Measurements from ENCODE around the gene EHD2.
A peak's percentile ranks its signal among the peaks of the same experiment; 100 is the strongest.

EHD2 gene

DNA sequence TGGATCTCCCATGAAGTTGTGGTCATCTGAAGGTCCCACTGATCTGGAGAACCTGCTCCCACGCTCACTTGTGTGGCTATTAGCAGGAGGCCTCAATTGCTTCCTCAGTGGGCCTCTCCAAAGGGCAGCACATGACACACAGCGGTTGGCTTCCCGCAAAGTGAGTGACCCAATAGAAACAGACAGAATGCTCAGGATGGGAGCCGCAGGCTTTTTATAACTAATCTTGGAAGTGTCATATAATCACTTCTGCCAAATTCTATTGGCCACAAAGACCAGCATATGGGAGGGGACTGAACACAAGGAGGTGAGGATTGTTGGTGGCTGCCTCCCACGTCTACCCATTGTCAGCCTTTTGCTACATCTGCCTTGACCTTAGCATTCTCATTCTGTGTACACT is 22.1 kb upstream of the EHD2 start:
- no peak for DNase-seq

DNA sequence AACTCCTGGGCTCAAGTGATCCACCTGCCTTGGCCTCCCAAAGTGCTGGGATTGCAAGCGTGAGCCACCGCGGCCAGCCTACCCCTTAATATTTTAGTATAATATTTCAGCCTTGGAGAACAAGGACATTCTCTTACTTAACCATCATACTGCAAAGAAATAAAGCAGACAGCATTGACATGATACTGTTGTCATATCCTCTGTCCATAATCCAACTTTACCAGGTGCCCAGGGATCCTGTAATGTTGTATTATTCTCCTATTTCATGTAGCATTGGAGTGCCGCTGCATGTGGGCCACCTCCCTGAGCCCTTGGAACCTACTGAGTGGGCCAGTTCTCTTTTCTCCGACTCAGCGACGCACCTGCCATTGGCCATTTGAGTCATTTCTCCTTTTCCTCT is 21.4 kb upstream of the EHD2 start:
- no peak for DNase-seq

GRCh38 chr19:47693489-47693888 is 19.7 kb upstream of the EHD2 start:
- no peak for DNase-seq

DNA sequence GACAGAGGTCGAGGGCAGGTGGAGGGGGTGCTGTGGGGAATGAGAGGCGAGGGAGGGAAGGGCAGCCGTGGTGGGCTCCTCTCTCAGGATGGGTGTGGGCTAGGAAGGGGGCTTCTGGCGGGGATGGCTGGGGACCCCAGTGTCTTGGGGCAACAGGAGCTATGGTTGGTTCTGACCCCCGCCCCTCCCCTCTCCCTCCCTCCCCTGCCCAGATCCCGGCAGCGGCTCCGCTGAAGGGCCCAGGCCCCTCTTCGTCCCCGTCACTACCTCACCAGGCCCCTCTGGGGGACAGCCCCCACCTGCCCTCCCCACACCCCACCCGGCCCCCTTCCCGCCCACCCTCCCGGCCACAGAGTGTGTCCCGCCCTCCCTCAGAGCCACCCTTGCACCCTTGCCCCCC is 19.3 kb upstream of the EHD2 start:
- DNase-seq, result no peak

GRCh38 chr19:47694466-47695273 is 18.6 kb upstream of the EHD2 start:
- no peak for DNase-seq

- DNase-seq, result no peak
These were observed 17.5 kb upstream of the EHD2 start for GRCh38 chr19:47695533-47696262.

- no peak for DNase-seq
These were observed 16.6 kb upstream of the EHD2 start for GRCh38 chr19:47696635-47697034.

DNA sequence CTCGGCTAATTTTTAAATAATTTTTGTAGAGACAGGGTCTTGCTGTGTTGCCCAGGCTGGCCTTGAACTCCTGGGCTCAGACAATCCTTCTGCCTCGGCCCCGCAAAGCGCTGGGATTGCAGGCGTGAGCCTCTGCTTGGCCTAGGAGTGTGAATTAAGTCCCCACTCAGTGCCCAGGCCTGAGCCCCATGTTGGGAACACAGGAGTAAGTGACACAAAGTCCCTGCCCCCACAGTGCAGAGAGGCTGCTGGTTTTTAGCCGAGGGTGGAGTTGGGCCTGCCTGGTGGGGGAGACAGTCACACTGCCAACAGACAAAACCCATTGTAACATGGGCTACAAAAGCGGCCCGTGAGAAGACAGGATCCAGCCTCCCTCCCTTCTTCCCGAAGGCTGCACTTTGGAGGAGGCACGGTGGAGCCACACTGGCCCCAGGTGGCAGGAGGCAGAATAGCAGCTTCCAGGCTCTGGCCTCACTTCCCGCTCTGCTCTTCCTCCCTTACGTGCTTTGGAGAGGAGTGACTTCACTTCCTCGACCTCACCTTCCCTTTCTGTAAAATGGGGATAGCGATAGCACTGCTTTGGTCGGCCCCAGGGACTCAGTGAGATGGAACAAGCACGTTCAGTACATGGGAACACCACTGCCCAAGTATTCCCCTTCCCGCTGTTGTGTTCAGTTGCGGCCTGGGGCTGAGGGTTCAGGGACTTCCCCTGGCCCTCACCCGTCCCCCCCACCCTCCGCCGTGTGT is 15.2 kb upstream of the EHD2 start:
- DNase-seq, result peak; percentile 83 to 89 (median 87)

GRCh38 chr19:47698631-47699359 is 14.4 kb upstream of the EHD2 start:
- DNase-seq, result no peak

GRCh38 chr19:47699360-47699917 is 13.8 kb upstream of the EHD2 start:
- DNase-seq, result peak; percentile 53 to 77 (median 58)

DNA sequence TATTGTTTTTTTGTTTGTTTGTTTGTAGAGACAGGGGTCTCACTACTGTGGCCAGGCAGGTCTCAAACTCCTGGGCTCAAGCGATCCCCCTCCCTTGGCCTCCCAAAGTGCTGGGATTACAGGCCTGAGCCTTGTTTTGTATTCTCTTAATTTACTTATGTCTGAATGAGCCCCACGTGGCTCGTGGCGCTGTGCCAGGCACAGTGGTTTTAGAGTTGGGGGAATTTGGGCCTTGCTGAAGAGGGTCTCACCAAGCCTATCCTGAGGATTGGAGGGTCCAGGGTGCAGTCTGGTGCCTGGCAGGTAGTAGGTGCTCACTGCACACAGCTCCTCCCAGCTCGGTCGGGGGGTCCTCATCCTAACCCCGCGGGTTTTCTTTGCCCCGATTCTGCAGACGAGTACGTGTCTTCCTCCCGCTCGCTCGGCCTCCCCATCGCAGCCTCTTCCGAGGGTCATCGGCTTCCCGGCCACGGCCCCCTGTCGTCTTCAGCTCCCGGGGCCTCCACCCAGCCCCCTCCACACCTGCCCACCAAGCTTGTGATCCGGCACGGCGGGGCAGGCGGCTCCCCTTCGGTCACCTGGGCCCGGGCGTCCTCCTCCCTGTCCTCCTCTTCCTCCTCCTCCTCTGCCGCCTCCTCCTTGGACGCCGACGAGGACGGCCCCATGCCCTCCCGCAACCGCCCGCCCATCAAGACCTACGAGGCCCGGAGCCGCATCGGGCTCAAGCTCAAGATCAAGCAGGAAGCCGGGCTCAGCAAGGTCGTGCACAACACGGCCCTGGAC is 12.1 kb upstream of the EHD2 start:
- DNase-seq, result no peak

- DNase-seq, result no peak
These were observed 11.3 kb upstream of the EHD2 start for GRCh38 chr19:47701717-47702552.

- DNase-seq, result no peak
These were observed 10.6 kb upstream of the EHD2 start for GRCh38 chr19:47702671-47703070.

- DNase-seq, result no peak
These were observed 9.9 kb upstream of the EHD2 start for GRCh38 chr19:47703301-47703700.

DNA sequence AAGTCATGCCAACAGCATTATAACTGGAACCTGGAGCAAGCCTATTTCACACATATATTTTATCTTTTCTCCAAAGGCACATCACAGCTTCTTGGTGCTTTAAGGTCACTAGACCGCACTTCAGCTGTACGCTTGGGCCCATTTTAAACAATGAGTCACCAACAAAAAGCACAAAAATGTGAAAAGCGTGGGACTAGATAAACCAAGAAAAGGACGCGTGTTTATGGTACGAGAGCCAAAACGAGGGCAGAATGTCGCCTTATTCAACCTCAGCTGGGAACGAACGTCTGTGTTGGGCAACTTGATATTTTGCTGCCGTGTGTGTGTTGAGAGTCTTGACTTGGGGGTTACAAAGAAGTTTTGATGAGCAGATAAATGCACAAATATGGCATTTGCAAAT is 9.2 kb upstream of the EHD2 start:
- no peak for DNase-seq

DNA sequence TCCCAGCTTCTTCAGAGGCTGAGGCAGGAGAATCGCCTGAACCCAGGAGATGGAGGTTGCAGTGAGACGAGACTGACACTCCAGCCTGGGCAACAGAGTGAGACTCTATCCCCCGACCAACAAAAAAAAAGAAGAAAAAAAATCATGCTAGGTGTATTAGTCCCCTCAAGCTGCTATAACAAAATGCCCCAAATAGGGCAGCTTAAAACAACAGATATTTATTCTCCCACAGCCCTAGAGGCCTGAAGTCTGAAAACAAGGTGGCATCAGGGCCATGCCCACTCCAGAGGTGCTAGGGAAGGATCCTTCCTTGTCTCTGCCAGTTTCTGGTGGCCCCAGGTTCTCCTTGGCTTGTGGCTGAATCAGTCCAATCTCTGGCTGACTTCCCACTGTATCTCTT is 8.6 kb upstream of the EHD2 start:
- DNase-seq, result no peak

GRCh38 chr19:47707135-47707925 is 5.9 kb upstream of the EHD2 start:
- DNase-seq, result peak; percentile 83 to 87 (median 86)

DNA sequence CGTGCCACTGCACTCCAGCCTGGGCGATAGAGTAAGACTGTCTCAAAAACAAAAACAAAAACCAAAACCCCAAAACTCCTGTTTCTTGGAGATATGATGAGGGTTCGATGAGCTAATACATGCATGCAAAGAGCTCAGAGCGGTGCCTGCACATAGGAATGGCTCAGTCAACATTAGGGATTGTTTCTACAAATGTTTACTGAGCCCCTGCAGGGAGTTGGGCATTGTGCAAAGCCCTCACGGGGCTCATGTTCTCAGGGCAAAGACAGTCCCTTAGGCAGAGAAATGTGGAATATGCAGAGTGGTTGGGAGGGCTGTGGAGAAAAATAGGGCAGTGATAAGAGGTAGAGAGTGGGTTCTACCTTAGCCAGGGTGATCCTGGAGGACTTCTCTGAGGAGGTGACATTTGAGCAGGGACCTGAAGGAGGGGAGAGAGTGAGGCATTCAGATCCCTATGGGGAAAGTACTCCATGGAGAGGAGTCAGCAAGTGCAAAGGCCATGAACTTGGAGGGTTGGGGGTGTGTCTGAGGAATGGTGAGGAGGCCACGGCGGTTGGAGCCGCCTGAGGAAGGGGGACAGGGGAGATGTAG is 1.5 kb upstream of the EHD2 start:
- DNase-seq, result no peak

- DNase-seq, result no peak
These were observed 1.1 kb downstream of the EHD2 start for GRCh38 chr19:47714339-47714738.

Data from suppressor macrophage (primary cell).